K562 (cell line): ENCODE results near the gene INA. TPM values are rescaled to one million over a fixed set of nuclear protein-coding genes. Genes with fewer than 3 reads are reported as not detected.
"Not testable (repeated sequence)": the region's sequence is repeated elsewhere in the genome, so short reads cannot be mapped to it uniquely, and the experiment has no call there.

ENCODE experiments used
- ATAC-seq: fragments of 200-7000 bp; cut with Tn5 transposase; 3 replicates; pipeline ENCODE4 v1.9.1; 2020; ENCODE audit warnings: moderate library complexity
- BruUV-seq: library from RNA; stranded (reverse); fragments of 400-500 nt; replicated peaks from 2 replicates; lab custom pipeline; 2021; lab: Mats Ljungman, UMichigan
- CTCF ChIA-PET: fragments of 300-600 bp; formaldehyde crosslinking; extraction: SDS; loops from one replicate; lab custom pipeline; 2021; ENCODE audit warnings: low intra/inter-chr PET ratio; lab: Yijun Ruan, JAX
- POLR2A ChIA-PET: fragments of 300-600, 350-650 bp; sonication (Branson Sonifier 250); formaldehyde crosslinking; extraction: SDS; loops from one replicate; lab custom pipeline; 2021; ENCODE audit warnings: antibody characterized with exemption, inconsistent platforms; lab: Yijun Ruan, JAX
- DNase-seq, 4 experiments: peaks; one replicate each; pipeline versions ENCODE4 v3.0.0 to v3.0.0-alpha.2; 2011 to 2018; ENCODE audit warnings: low spot score in 3 of 4, mixed read lengths in 3 of 4; ENCODE audit errors: extremely low read depth in 1 of 4
- FAIRE-seq: peaks from 2 replicates; lab custom pipeline; 2011; peaks lifted over from hg19 to GRCh38; lab: Jason Lieb, UNC
- H2AFZ ChIP-seq: 2 replicates; pipeline ENCODE4 v1.6.0; 2011; ENCODE audit warnings: low read depth, low read length, control low read depth, inconsistent platforms
- H3K27ac ChIP-seq: fragments of 200-600 bp; 3 replicates; pipeline ENCODE4 v1.8.0; 2011; ENCODE audit warnings: low read depth, mild to moderate bottlenecking, control low read depth, inconsistent platforms, low read length, moderate library complexity, mixed read lengths; ENCODE audit errors: extremely low read depth
- H3K27me3 ChIP-seq, 2 experiments: fragments of 300-600 bp in 1 of 2; 2 replicates in 1 of 2; 3 replicates in 1 of 2; pipeline versions ENCODE4 v1.6.0 to v1.8.0; 2011; ENCODE audit warnings: inconsistent platforms in 2 of 2, low read length in 2 of 2, mild to moderate bottlenecking in 1 of 2, mixed read lengths in 1 of 2, moderate library complexity in 1 of 2; ENCODE audit not compliant: control insufficient read depth in 2 of 2, insufficient read depth in 2 of 2
- H3K36me3 ChIP-seq: fragments of 300-600 bp; 3 replicates; pipeline ENCODE4 v1.8.0; 2011; ENCODE audit warnings: mild to moderate bottlenecking, low read length, inconsistent platforms; ENCODE audit not compliant: control insufficient read depth, insufficient read depth
- H3K4me1 ChIP-seq, 2 experiments: fragments of 200-600 bp in 1 of 2; replicated peaks in 1 of 2; 2 replicates in 1 of 2; 3 replicates in 1 of 2; pipeline versions ENCODE4 v1.5.1 to v1.8.0; 2011; ENCODE audit warnings: inconsistent platforms in 2 of 2, low read length in 2 of 2, mild to moderate bottlenecking in 1 of 2, mixed read lengths in 1 of 2, moderate library complexity in 1 of 2; ENCODE audit not compliant: control insufficient read depth in 2 of 2, insufficient read depth in 2 of 2
- H3K4me2 ChIP-seq: 2 replicates; pipeline ENCODE4 v1.6.1; 2011; ENCODE audit warnings: low read length, control low read depth, inconsistent platforms, mixed read lengths; ENCODE audit not compliant: insufficient read depth
- H3K4me3 ChIP-seq: fragments of 200-600 bp; sonication (generic), shearing (Covaris generic); 2 replicates; pipeline ENCODE4 v1.5.1; 2016; ENCODE audit warnings: control low read depth, inconsistent platforms
- H3K79me2 ChIP-seq: fragments of 200-600 bp; 3 replicates; pipeline ENCODE4 v1.8.0; 2011; ENCODE audit warnings: low read length, inconsistent platforms; ENCODE audit not compliant: control insufficient read depth, insufficient read depth
- H3K9ac ChIP-seq, 2 experiments: 2 replicates each; pipeline versions ENCODE4 v1.6.0 to v1.6.1; 2011; ENCODE audit warnings: low read depth in 2 of 2, low read length in 2 of 2, control low read depth in 1 of 2, inconsistent platforms in 1 of 2, mild to moderate bottlenecking in 1 of 2, mixed read lengths in 1 of 2; ENCODE audit not compliant: insufficient read depth in 1 of 2
- H3K9me1 ChIP-seq: one replicate; pipeline ENCODE4 v1.6.0; 2011; ENCODE audit warnings: inconsistent platforms, mild to moderate bottlenecking, low read length, moderate library complexity; ENCODE audit not compliant: control insufficient read depth, insufficient read depth
- H3K9me3 ChIP-seq: replicated peaks from 2 replicates; pipeline ENCODE4 v1.5.1; 2011; ENCODE audit warnings: low read depth, low read length, inconsistent platforms; ENCODE audit not compliant: control insufficient read depth, insufficient read depth
- H4K20me1 ChIP-seq: replicated peaks from 2 replicates; pipeline ENCODE4 v1.6.1; 2011; ENCODE audit warnings: low read length, inconsistent platforms, mixed read lengths; ENCODE audit not compliant: control insufficient read depth, insufficient read depth
- ARID2 ChIP-seq: fragments of 450-650 bp; IDR thresholded peaks from 2 replicates; pipeline ENCODE4 v1.6.1; 2017; ENCODE audit warnings: antibody characterized with exemption, mild to moderate bottlenecking
- BACH1 ChIP-seq: fragments of 200-800 bp; sonication (Bioruptor generic); IDR thresholded peaks from 2 replicates; pipeline ENCODE4 v1.6.1; 2016; ENCODE audit warnings: missing genetic modification characterization, missing compliant biosample characterization
- ELF1 ChIP-seq: fragments of 200-800 bp; sonication (Bioruptor generic); IDR thresholded peaks from 2 replicates; pipeline ENCODE4 v1.6.1; 2016; ENCODE audit warnings: missing genetic modification characterization, missing compliant biosample characterization
- FOXO4 ChIP-seq: fragments of 450-650 bp; formaldehyde crosslinking; IDR thresholded peaks from 2 replicates; pipeline ENCODE4 v1.4.0; 2020; ENCODE audit warnings: mild to moderate bottlenecking, moderate library complexity
- GATAD2A ChIP-seq: fragments of 450-650 bp; IDR thresholded peaks from 2 replicates; pipeline ENCODE4 v1.6.1; 2017
- JUN ChIP-seq, 2 experiments: sonication (generic) in 1 of 2; formaldehyde crosslinking in 1 of 2; IDR thresholded peaks; 2 replicates each; pipeline versions ENCODE4 v1.6.1 to v1.8.0; 2012 to 2022; ENCODE audit warnings: borderline replicate concordance in 2 of 2, mild to moderate bottlenecking in 2 of 2, improper control_type of control experiment in 1 of 2, low read depth in 1 of 2, low read length in 1 of 2, missing genetic modification reagents in 1 of 2
- NR3C1 ChIP-seq: sonication (generic); formaldehyde crosslinking; IDR thresholded peaks from 2 replicates; pipeline ENCODE4 v1.8.1; 2022; ENCODE audit warnings: missing genetic modification reagents
- POLR2B ChIP-seq: fragments of 450-650 bp; IDR thresholded peaks from 2 replicates; pipeline ENCODE4 v1.6.1; 2018; ENCODE audit warnings: low read depth; ENCODE audit not compliant: partially characterized antibody
- STAT5A ChIP-seq: IDR thresholded peaks from 2 replicates; pipeline ENCODE4 v1.6.1; 2012; ENCODE audit warnings: low read length, inconsistent platforms, borderline replicate concordance
- TCFL5 ChIP-seq: fragments of 250-450 bp; sonication (Bioruptor Pico); conservative IDR thresholded peaks from 2 replicates; pipeline ENCODE4 v1.6.1; 2021; ENCODE audit warnings: mild to moderate bottlenecking, moderate library complexity, matching md5 sums
- ZBTB43 ChIP-seq: sonication (generic); formaldehyde crosslinking; IDR thresholded peaks from 2 replicates; pipeline ENCODE4 v1.8.0; 2023; ENCODE audit warnings: mild to moderate bottlenecking, missing genetic modification reagents
- ZKSCAN1 ChIP-seq: fragments of 150-350 bp; IDR thresholded peaks from 2 replicates; pipeline ENCODE4 v1.6.1; 2016; ENCODE audit warnings: low read depth, low read length
- ZNF707 ChIP-seq: fragments of 250-450 bp; sonication (Bioruptor Pico); conservative IDR thresholded peaks from 2 replicates; pipeline ENCODE4 v1.8.0; 2022; ENCODE audit warnings: inconsistent platforms, mild to moderate bottlenecking, moderate library complexity
- ZSCAN29 ChIP-seq: fragments of 450-650 bp; IDR thresholded peaks from 2 replicates; pipeline ENCODE4 v1.6.1; 2017
- WGBS: fragments of 100-300 bp; shearing (Covaris generic); methylation state at CpG from one replicate; pipeline ENCODE4 v1.1.6; 2016; ENCODE audit warnings: low coverage, mixed read lengths; ENCODE audit not compliant: insufficient coverage; ENCODE audit errors: missing lambda C conversion rate; 5-methylcytosine and 5-hydroxymethylcytosine counted together
- in situ Hi-C: fragments of 300-500 bp; cut with MboI; formaldehyde crosslinking; loops from 4 replicates; pipeline ENCODE4 v1.15.0; 2018; ENCODE audit warnings: inconsistent platforms, mixed read lengths
- intact Hi-C: fragments of 100-400 bp; cut with micrococcal nuclease; formaldehyde crosslinking; loops from 2 replicates; pipeline ENCODE4 v1.14.2; 2022
- polyA plus RNA-seq, 8 experiments: library from polyadenylated mRNA; depleted of rRNA in 4 of 8; stranded (reverse) in 5 of 8; unstranded in 3 of 8; fragments of >200 nt; fragmentation: Nextera tagmentation in 2 of 8; fragmentation: Illumina TruSeq in 1 of 8; extraction: Ambion mirVana in 2 of 8; extraction: Trizol in 1 of 8; gene quantifications; 2 replicates each; pipeline versions ENCODE4 v1.2.1 to v1.2.3, GENCODE V29; 2011 to 2014; ENCODE audit warnings: inconsistent platforms in 1 of 8, missing spikeins in 1 of 8
- total RNA-seq, 7 experiments: library from RNA; depleted of rRNA in 6 of 7; stranded (reverse); fragments of >200 nt in 6 of 7; fragmentation: Illumina TruSeq in 2 of 7; extraction: Trizol in 2 of 7; gene quantifications; 2 replicates each; pipeline versions ENCODE4 v1.2.1 to v1.2.3, GENCODE V29; 2011 to 2021; ENCODE audit warnings: low replicate concordance in 1 of 7

Gene INA
- total and polyA plus RNA-seq, 9 of the 15 experiments (the other 6 are each of a cell fraction or from before 2014, with no cell fraction given) = not detected

- TF ChIP-seq ARID2 = no peak
Observed at GRCh38 chr10:103257812-103258211, 19.1 kb upstream of the INA start (continued).

- H3K4me3 ChIP-seq, BruUV-seq, H3K27ac ChIP-seq, POLR2A ChIA-PET, H3K9ac ChIP-seq, H3K36me3 ChIP-seq, H3K9me1 ChIP-seq, ATAC-seq, CTCF ChIA-PET, H3K4me1 ChIP-seq, H4K20me1 ChIP-seq, intact Hi-C loops, H3K27me3 ChIP-seq, H3K9me3 ChIP-seq, H3K4me2 ChIP-seq, H2AFZ ChIP-seq, H3K79me2 ChIP-seq, FAIRE-seq, in situ Hi-C loops, DNase-seq: not testable (repeated sequence)
- 39% methylated on average over 3 of the region's 4 CpGs for WGBS
- peak; percentile 82 for TF ChIP-seq ZNF707 (CRISPR knock-in tag)
Observed at GRCh38 chr10:103258928-103259327, 18.0 kb upstream of the INA start.

- Histone ChIP-seq H3K9me3 (no peaks in the 10 kb centered on the region), H3K4me2 (no peak overlapping the region), H2AFZ (no peak overlapping the region), H3K4me1 (no peaks in the 10 kb centered on the region), H3K9me1 (no peaks in the 10 kb centered on the region), H3K79me2 (no peaks in the 10 kb centered on the region), H3K4me3 (no peak overlapping the region), H3K9ac (no peak overlapping the region), H3K27ac (no peak overlapping the region), H3K36me3 (no peaks in the 10 kb centered on the region), H3K27me3 (no peaks in the 10 kb centered on the region), H4K20me1 (no peaks in the 10 kb centered on the region)
- no TSS peak for BruUV-seq
- in situ Hi-C loops = no loop called here
- FAIRE-seq (no peak), DNase-seq (no peak), ATAC-seq (no peak)
- 8% methylated on average over 4 of the region's 5 CpGs for WGBS
- ChIA-PET POLR2A (no interaction called here), CTCF (no interaction called here)
- intact Hi-C loops = no loop called here
- TF ChIP-seq STAT5A (no peak), ZSCAN29 (no peak), GATAD2A (no peak), ELF1 (tag) (no peak), ZKSCAN1 (no peak), JUN (IDR thresholded peaks at IDR 0.05; ENCODE audit: borderline replicate concordance, low read depth, low read length) (no peak), JUN (CRISPR knock-in tag; IDR thresholded peaks at IDR 0.05; ENCODE audit: borderline replicate concordance) (no peak), ZBTB43 (CRISPR knock-in tag) (no peak), BACH1 (tag) (no peak), NR3C1 (CRISPR knock-in tag) (no peak), FOXO4 (CRISPR knock-in tag) (no peak), POLR2B (no peak), TCFL5 (CRISPR knock-in tag) (no peak)
Observed at GRCh38 chr10:103259989-103260388, 16.9 kb upstream of the INA start.
